GDM1 (cell line): ENCODE measurements around the gene CAB39.
"Not testable (repeated sequence)": the region's sequence is repeated elsewhere in the genome, so short reads cannot be mapped to it uniquely, and the experiment has no call there.

ENCODE experiments used
- DNase-seq: peaks from one replicate; lab custom pipeline; 2025; lab: John Stamatoyannopoulos, UW

Gene CAB39

GRCh38 chr2:230684270-230685168, 28.1 kb upstream of the CAB39 start:
- DNase-seq = no peak

GRCh38 chr2:230685178-230685577, 27.5 kb upstream of the CAB39 start:
- no peak for DNase-seq

- no peak for DNase-seq
Measured at GRCh38 chr2:230687498-230687897, 25.1 kb upstream of the CAB39 start.

GRCh38 chr2:230688490-230688889, 24.2 kb upstream of the CAB39 start:
- no peak for DNase-seq

- no peak for DNase-seq
Measured at GRCh38 chr2:230690439-230690838, 22.2 kb upstream of the CAB39 start.

GRCh38 chr2:230691005-230691647, 21.5 kb upstream of the CAB39 start:
- DNase-seq = no peak

GRCh38 chr2:230692760-230693159, 19.9 kb upstream of the CAB39 start:
- DNase-seq = no peak

- DNase-seq = no peak
Measured at GRCh38 chr2:230693411-230693810, 19.2 kb upstream of the CAB39 start.

- no peak for DNase-seq
Measured at GRCh38 chr2:230694241-230694640, 18.4 kb upstream of the CAB39 start.

- DNase-seq = no peak
Measured at GRCh38 chr2:230695551-230695950, 17.1 kb upstream of the CAB39 start.

GRCh38 chr2:230696670-230697069, 16.0 kb upstream of the CAB39 start:
- no peak for DNase-seq

- DNase-seq = no peak
Measured at GRCh38 chr2:230697676-230698075, 15.0 kb upstream of the CAB39 start.

GRCh38 chr2:230698753-230699152, 13.9 kb upstream of the CAB39 start:
- DNase-seq = not testable (repeated sequence)

- no peak for DNase-seq
Measured at GRCh38 chr2:230700447-230700846, 12.2 kb upstream of the CAB39 start.

GRCh38 chr2:230701308-230701707, 11.3 kb upstream of the CAB39 start:
- no peak for DNase-seq

- DNase-seq = not testable (repeated sequence)
Measured at GRCh38 chr2:230702457-230702856, 10.2 kb upstream of the CAB39 start.

GRCh38 chr2:230703514-230703913, 9.1 kb upstream of the CAB39 start:
- DNase-seq = no peak

GRCh38 chr2:230706053-230706521, 6.6 kb upstream of the CAB39 start:
- no peak for DNase-seq

- DNase-seq = no peak
Measured at GRCh38 chr2:230706966-230707365, 5.7 kb upstream of the CAB39 start.

GRCh38 chr2:230708204-230708603, 4.4 kb upstream of the CAB39 start:
- no peak for DNase-seq

GRCh38 chr2:230711224-230711623, 1.4 kb upstream of the CAB39 start:
- peak; percentile 43 for DNase-seq

GRCh38 chr2:230713331-230714135, 891 bp downstream of the CAB39 start:
- no peak for DNase-seq

GRCh38 chr2:230714136-230714480, 1.5 kb downstream of the CAB39 start:
- no peak for DNase-seq
